Left colon (tissue), 2 donors: ENCODE results near the gene VWA7. TPM values are rescaled to one million over a fixed set of nuclear protein-coding genes. Genes with fewer than 3 reads are reported as not detected.

Experiments used
- ATAC-seq: fragments of 200-7000 bp; cut with Tn5 transposase; one replicate; pipeline ENCODE4 v1.9.1; 2020; ENCODE audit warnings: mild to moderate bottlenecking, moderate library complexity
- DNase-seq, 2 donors: peaks; one replicate each; pipeline ENCODE4 v3.0.0-alpha.2; 2020
- intact Hi-C, 2 donors: fragments of 100-400 bp; cut with DNase I in 1 of 2; cut with micrococcal nuclease in 1 of 2; formaldehyde crosslinking; loops; one replicate each; pipeline versions ENCODE4 v1.11.2 to v1.14.0; 2022; cut with DNase I, micrococcal nuclease
- total RNA-seq, 2 donors: library from RNA; stranded (reverse); fragmentation: NEBNext Ultra II Directional; extraction: Animal tissue kit (Norgen Biotek cat#: 25700); gene quantifications; one replicate each; pipeline ENCODE4 v1.2.1, GENCODE V29; 2021
- donor health status: DM: no; HTN: no; CAD: no.
- donor health status: DM: yes; HTN: yes; CAD: no.

Gene VWA7
- total RNA-seq, 2 donors from 2014 or later, result 11.4 to 11.8 TPM

GRCh38 chr6:31763619-31763940 is 13.5 kb downstream of the VWA7 start:
- intact Hi-C loops, result no loop called here
- peak; percentile 40 for ATAC-seq

GRCh38 chr6:31762878-31763618 is 14.1 kb downstream of the VWA7 start:
- ATAC-seq (no peak), DNase-seq (no peak)
- intact Hi-C loops, result no loop called here

More at GRCh38 chr6:31763619-31763940, 13.5 kb downstream of the VWA7 start:
- DNase-seq, result no peak

DNA sequence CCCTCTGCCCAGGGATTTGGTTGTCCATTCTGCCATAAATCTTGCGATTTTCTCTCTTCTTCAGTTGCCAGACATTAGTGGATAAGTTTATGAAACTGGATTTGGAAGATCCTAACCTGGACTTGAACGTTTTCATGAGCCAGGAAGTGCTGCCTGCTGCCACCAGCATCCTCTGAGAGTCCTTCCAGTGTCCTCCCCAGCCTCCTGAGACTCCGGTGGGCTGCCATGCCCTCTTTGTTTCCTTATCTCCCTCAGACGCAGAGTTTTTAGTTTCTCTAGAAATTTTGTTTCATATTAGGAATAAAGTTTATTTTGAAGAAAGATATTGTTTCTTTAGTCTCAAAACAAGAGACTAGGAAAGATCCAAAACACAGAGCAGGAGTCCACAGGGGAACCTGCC is 14.8 kb downstream of the VWA7 start, which contains the start of gene SAPCD1:
Gene SAPCD1, plus strand, starts transcription at position 301 of the 400 bp plus-strand sequence. CDS start 399 bp downstream, outside the sequence.
- DNase-seq, result no peak
- intact Hi-C loops, result no loop called here
- ATAC-seq, result no peak

- DNase-seq, result no peak
- intact Hi-C loops, result no loop called here
- no peak for ATAC-seq
Measured at GRCh38 chr6:31761343-31761742, 15.8 kb downstream of the VWA7 start.

GRCh38 chr6:31760790-31761189 is 16.3 kb downstream of the VWA7 start:
- intact Hi-C loops, result no loop called here
- ATAC-seq (no peak), DNase-seq (no peak)

DNA sequence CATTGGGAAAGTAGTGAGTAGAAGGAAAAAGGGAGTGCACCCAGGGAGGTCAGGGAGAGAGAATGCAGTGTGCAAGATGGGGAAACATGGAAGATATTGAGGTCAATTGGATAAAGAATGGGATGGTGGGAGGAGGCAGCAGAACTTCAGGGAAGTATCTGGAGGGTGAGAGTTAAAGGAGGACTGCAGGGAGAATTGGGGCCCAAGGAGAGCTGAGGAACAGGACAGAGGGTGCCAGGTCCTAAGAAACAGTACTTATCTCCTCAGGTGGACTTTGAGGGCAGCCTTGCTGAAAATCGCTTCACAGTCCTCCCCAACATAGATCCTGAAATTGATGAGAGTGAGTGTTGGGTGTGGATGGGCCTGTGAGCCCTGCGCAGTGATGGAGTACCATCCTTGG is 18.8 kb downstream of the VWA7 start:
- ATAC-seq, result no peak
- DNase-seq, result no peak
- intact Hi-C loops, result no loop called here

GRCh38 chr6:31752739-31753319 is 24.3 kb downstream of the VWA7 start:
- intact Hi-C loops, result no loop called here
- DNase-seq (no peak), ATAC-seq (no peak)

GRCh38 chr6:31750411-31751022 is 26.6 kb downstream of the VWA7 start:
- intact Hi-C loops, result no loop called here
- no peak for ATAC-seq
- no peak for DNase-seq

GRCh38 chr6:31749301-31750036 is 27.7 kb downstream of the VWA7 start:
- intact Hi-C loops, result no loop called here
- ATAC-seq, result no peak
- no peak for DNase-seq

DNA sequence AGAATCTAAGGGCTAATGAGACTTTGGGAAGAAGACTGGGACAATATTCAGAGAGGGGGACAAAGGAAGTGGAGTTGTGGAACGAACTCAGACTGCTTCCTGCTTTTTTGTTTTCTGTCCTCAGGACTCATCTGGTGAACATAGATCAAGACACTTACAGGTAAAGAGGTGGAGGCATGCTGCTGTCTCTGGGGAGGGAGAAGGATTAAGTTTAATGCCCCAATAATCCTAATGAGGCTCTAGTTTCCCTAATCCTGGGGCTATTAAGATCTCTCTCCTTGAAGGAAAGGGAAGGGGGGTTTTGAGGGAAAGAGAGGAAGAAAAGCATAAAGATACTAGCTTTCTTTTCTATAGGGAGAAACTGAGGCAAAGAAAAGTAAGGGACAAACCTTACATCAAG is 32.7 kb downstream of the VWA7 start:
- intact Hi-C loops, result no loop called here
- DNase-seq (no peak), ATAC-seq (no peak)

DNA sequence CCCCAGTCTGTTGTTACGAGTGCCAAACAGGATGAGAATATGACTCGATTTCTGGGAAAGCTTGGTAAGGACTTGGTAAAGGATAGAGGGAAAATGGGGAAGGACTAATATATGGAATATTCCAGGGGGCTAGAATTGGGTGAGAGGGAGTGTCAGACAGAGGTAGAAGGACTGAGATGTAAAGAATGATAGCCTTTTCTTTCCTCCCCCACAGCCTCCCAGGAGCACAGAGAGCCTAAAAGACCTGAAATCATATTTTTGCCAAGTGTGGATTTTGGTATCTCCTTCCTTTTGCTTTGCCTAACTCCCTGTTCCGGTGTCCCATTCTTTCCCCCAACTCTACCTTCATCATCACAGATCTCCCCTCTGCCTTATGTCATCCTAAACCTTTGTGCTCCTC is 34.2 kb downstream of the VWA7 start:
- no peak for ATAC-seq
- intact Hi-C loops, result no loop called here
- no peak for DNase-seq

GRCh38 chr6:31741815-31742214 is 35.3 kb downstream of the VWA7 start:
- ATAC-seq, result no peak
- no peak for DNase-seq
- intact Hi-C loops, result no loop called here

- DNase-seq, result no peak
- intact Hi-C loops, result no loop called here
- peak; percentile 2 for ATAC-seq
Measured at GRCh38 chr6:31740397-31741223, 36.5 kb downstream of the VWA7 start.

DNA sequence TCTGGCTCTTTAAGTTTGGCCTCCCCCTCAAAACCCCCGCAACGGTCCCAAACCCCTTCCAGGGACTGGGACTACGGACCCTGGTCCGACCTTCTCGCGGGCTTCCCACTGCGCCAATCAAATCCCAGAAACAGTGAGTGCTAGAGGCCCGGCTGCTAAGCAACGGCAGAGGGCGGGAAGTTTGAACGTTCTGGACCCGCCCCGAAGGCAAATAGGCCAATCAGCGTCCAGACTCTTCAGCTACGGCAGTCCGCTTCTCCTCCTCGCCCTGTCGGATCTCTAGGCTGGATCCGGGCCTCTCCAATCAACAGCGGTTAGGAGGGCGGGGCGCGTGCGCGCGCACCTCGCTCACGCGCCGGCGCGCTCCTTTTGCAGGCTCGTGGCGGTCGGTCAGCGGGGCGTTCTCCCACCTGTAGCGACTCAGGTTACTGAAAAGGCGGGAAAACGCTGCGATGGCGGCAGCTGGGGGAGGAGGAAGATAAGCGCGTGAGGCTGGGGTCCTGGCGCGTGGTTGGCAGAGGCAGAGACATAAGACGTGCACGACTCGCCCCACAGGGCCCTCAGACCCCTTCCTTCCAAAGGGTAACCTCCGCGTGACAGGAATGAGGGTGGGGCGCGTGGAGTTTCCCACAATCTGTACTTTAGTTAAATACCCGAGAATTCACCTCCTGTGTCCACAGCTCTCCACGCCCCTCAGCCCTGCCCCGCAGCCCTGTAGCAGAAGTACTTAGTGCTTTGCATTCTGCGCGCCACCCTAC is 37.3 kb downstream of the VWA7 start, which contains the start of gene MSH5:
Gene MSH5, plus strand, starts transcription at position 367 of the 758 bp plus-strand sequence. CDS start 462 bp downstream, outside the sequence.
- intact Hi-C loops, result loop anchor here in 1 of 2 donors (5.0 kb wide), 1 partner anchor 92 kb away; no protein-coding TSS in a partner anchor

GRCh38 chr6:31737991-31738979 is 38.8 kb downstream of the VWA7 start:
- peak; percentile 45 for ATAC-seq
- intact Hi-C loops, result loop anchor here in 1 of 2 donors (5.0 kb wide), 1 partner anchor 94 kb away; no protein-coding TSS in a partner anchor
- DNase-seq, result peak; percentile 82 to 85

More for the DNA sequence above, 37.3 kb downstream of the VWA7 start, which contains the start of gene MSH5:
- ATAC-seq (peak; percentile 67), DNase-seq (peak; percentile 97 to 99)

DNA sequence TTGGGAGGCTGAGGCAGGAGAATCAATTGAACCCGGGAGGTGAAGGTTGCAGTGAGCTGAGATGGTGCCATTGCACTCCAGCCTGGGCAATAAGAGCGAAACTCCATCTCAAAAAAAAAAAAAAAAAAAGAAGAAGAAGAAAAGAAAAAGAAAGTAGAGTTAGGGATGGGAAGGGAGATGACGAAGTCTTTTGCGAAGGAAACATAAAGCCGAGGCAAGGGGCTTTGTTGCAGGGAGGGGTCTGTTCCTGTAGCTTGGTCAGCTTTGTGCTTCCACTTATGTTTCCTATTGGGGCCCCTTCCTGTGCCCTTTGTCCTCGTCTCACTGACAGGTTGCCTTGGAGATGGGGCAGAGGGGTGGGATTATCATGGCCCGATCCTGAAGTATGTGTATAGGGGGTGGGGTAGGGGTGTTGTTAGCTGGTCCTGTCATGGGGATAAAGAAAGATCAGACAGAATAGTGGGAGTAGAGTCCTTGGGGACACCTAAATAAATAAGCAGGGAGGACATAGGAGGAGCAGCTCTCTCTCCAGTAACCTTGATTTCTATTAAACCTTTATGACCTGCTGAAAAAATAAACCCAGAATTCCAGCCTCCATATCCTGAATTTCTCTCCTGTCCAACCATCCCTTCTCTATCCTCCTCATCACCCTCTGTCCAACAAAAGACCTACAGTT is 39.7 kb downstream of the VWA7 start:
- ATAC-seq, result peak; percentile 5
- peak; percentile 58 to 71 for DNase-seq
- intact Hi-C loops, result loop anchor here in 1 of 2 donors (5.0 kb wide), 1 partner anchor 95 kb away; no protein-coding TSS in a partner anchor
